Retinal pigment epithelial cell (primary cell): ENCODE results near the gene TECPR2.

Source experiments
- DNase-seq: peaks from one replicate; pipeline ENCODE4 v3.0.0-alpha.2; 2010; ENCODE audit warnings: low read depth
- H3K4me3 ChIP-seq: 2 replicates; pipeline ENCODE4 v1.5.1; 2011; ENCODE audit warnings: mild to moderate bottlenecking, low read length, control low read depth, moderate library complexity
- TF ChIP-seq, protein P1 (sequence below): conservative IDR thresholded peaks from 2 replicates; pipeline ENCODE4 v1.5.1; 2011; ENCODE audit warnings: low read depth, low read length, control low read depth, inconsistent platforms

TECPR2 gene

DNA sequence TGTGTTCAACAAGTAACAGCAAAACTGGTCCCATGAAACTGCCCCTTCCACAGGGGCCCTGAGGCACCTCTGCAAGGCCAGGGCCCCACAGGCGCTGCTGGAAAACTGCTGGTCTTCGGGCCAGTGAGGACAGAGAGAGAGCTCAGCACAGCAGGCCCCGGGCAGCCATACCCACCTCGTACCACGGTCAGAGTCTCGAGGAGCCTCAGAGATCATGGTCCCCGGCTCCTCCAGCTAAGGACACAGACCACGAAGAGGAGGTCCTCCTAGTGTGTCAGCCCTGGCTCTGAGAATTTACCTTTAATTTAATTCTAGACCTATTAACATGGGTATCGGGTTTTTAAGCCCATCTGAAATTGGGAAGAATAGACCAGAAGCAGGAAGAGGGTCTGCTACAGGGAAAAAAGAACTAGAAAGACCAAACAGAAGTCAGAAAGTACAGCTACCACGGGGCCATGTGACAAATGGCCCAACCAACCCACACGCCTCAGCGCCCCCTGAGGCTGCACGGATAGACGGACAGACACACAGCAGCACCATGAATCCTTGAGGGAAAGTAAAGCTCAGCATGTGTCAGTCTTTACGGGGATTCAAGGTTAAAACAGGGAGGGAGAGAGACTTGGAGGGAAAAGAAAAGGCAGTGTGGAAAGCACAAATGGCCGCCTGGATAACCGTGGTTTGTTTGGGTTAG, 123.9 kb downstream of the TECPR2 start:
- H3K4me3 ChIP-seq, result no peak overlapping the region
- no peak for DNase-seq
- TF ChIP-seq, protein P1, sequence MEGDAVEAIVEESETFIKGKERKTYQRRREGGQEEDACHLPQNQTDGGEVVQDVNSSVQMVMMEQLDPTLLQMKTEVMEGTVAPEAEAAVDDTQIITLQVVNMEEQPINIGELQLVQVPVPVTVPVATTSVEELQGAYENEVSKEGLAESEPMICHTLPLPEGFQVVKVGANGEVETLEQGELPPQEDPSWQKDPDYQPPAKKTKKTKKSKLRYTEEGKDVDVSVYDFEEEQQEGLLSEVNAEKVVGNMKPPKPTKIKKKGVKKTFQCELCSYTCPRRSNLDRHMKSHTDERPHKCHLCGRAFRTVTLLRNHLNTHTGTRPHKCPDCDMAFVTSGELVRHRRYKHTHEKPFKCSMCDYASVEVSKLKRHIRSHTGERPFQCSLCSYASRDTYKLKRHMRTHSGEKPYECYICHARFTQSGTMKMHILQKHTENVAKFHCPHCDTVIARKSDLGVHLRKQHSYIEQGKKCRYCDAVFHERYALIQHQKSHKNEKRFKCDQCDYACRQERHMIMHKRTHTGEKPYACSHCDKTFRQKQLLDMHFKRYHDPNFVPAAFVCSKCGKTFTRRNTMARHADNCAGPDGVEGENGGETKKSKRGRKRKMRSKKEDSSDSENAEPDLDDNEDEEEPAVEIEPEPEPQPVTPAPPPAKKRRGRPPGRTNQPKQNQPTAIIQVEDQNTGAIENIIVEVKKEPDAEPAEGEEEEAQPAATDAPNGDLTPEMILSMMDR, result no peak

- TF ChIP-seq, protein P1, result no peak
- no peak overlapping the region for H3K4me3 ChIP-seq
- no peak for DNase-seq
Measured at GRCh38 chr14:102487204-102487577, 124.5 kb downstream of the TECPR2 start.

DNA sequence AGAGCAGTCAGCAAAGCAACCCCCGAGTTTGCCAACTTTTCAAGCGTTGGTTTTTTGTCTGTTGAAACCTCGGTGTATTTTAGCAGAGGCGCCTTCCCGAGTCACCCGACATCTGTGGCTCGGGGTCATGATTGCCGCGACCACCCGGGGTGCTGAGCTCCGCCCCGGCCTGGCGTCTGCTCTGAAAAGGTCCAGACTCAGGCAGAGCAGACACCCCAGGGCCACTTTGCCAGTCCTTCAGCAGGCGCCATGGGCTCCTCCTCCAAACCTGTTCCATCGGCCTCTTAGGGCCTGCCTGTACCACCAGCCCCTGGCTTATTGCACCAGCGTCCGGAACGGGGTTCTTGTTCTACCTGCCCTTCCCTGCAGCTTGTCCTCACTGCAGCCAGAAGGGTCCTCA, 127.7 kb downstream of the TECPR2 start:
- H3K4me3 ChIP-seq, result no peak overlapping the region
- TF ChIP-seq, protein P1, result no peak
- no peak for DNase-seq

DNA sequence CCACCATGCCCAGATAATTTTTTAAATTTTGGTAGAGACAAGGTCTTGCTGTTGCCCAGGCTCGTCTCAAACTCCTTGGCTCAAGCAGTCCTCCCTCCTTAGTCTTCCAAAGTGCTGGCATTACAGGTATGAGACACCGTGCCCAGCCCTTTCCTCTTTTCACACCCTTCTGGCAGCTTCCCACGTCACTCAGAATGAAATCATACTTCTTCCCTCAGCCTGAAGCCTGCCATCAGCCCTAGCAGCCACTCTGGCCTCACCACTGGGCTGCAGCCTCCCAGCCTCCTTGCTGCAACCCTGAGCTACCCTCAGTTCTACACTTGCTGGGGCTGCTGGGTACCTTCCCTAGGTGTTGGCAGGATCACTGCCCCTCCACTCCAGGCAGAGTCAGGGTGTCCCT, 128.6 kb downstream of the TECPR2 start:
- H3K4me3 ChIP-seq, result no peak overlapping the region
- no peak for DNase-seq
- TF ChIP-seq, protein P1, result no peak

GRCh38 chr14:102491786-102492530, 129.2 kb downstream of the TECPR2 start:
- H3K4me3 ChIP-seq, result no peak overlapping the region
- no peak for DNase-seq
- TF ChIP-seq, protein P1, result no peak

DNA sequence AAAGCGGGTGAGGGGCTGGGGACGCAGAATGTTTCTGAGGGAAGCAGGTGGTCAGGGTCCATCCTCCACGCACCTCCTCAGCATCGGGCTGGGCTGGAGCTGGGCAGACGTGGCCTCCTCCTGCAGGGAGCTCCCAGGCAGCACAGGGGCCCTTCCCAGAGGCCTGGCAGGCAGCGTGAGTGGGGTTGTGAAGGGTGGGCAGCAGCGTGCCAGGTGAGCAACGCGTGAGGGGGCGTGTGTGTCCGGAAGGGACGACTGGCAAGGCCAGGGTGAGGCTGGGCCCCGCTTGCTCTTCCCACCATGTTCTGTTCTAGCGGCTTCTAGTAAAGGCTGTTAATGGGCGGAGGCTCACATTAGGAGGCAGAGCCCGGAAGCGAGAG, 129.8 kb downstream of the TECPR2 start:
- TF ChIP-seq, protein P1, result no peak
- DNase-seq, result no peak
- no peak overlapping the region for H3K4me3 ChIP-seq

- H3K4me3 ChIP-seq, result no peak overlapping the region
- no peak for DNase-seq
- TF ChIP-seq, protein P1, result no peak
Measured at GRCh38 chr14:102493096-102493495, 130.4 kb downstream of the TECPR2 start.
